GM12878 (cell line): Measurements from ENCODE around the gene DNHD1. TPM values are rescaled to one million over a fixed set of nuclear protein-coding genes. Genes with fewer than 3 reads are reported as not detected.
A peak's percentile ranks its signal among the peaks of the same experiment; 100 is the strongest.

ENCODE experiments used
- ATAC-seq: fragments of 200-7000 bp; cut with Tn5 transposase; 3 replicates; pipeline ENCODE4 v1.9.1; 2020; ENCODE audit warnings: mild to moderate bottlenecking, moderate library complexity
- BruUV-seq: library from RNA; stranded (reverse); fragments of 400-500 nt; replicated peaks from 2 replicates; lab custom pipeline; 2021; lab: Mats Ljungman, UMichigan
- CTCF ChIA-PET: fragments of 300-600 bp; sonication (Branson Sonifier 250); formaldehyde crosslinking; extraction: SDS; loops from one replicate; lab custom pipeline; 2021; ENCODE audit warnings: inconsistent platforms; lab: Yijun Ruan, JAX
- POLR2A ChIA-PET: fragments of 350-600 bp; formaldehyde crosslinking; extraction: SDS; loops from one replicate; lab custom pipeline; 2021; ENCODE audit warnings: inconsistent platforms; lab: Charles Lee
- RAD21 ChIA-PET: fragments of 300-600 bp; sonication (Branson Sonifier 250); formaldehyde crosslinking; loops from one replicate; lab custom pipeline; 2023; ENCODE audit warnings: antibody characterized with exemption; ENCODE audit not compliant: unreplicated experiment; lab: Charles Lee
- SMC1A ChIA-PET: fragments of 300-600 bp; sonication (Branson Sonifier 250); formaldehyde crosslinking; loops from one replicate; lab custom pipeline; 2023; ENCODE audit not compliant: unreplicated experiment, uncharacterized antibody; lab: Charles Lee
- DNase-seq: peaks from one replicate; pipeline ENCODE4 v3.0.0-alpha.2; 2011; ENCODE audit warnings: low read depth, low spot score
- FAIRE-seq: peaks from 3 replicates; lab custom pipeline; 2011; peaks lifted over from hg19 to GRCh38; lab: Jason Lieb, UNC
- H2AFZ ChIP-seq: 2 replicates; pipeline ENCODE4 v1.6.0; 2011; ENCODE audit warnings: low read depth, low read length, control low read depth; ENCODE audit not compliant: control insufficient read depth
- H3K27ac ChIP-seq: 2 replicates; pipeline ENCODE4 v1.5.1; 2011; ENCODE audit warnings: control low read depth; ENCODE audit not compliant: control insufficient read depth, insufficient read depth
- H3K27me3 ChIP-seq, 2 experiments: replicated peaks in 1 of 2; 2 replicates each; pipeline versions ENCODE4 v1.6.0 to v1.6.1; 2011; ENCODE audit warnings: low read length in 1 of 2; ENCODE audit not compliant: control insufficient read depth in 2 of 2, insufficient read depth in 2 of 2
- H3K36me3 ChIP-seq, 2 experiments: 2 replicates each; pipeline ENCODE4 v1.5.1; 2011; ENCODE audit warnings: low read length in 1 of 2; ENCODE audit not compliant: control insufficient read depth in 2 of 2, insufficient read depth in 2 of 2
- H3K4me1 ChIP-seq: 2 replicates; pipeline ENCODE4 v1.6.1; 2011; ENCODE audit warnings: mild to moderate bottlenecking, low read length, moderate library complexity, mixed read lengths; ENCODE audit not compliant: control insufficient read depth, insufficient read depth
- H3K4me2 ChIP-seq: 2 replicates; pipeline ENCODE4 v1.6.0; 2011; ENCODE audit warnings: control low read depth; ENCODE audit not compliant: control insufficient read depth, insufficient read depth
- H3K4me3 ChIP-seq: fragments of 200-600 bp; sonication (generic); 2 replicates; pipeline ENCODE4 v1.5.1; 2016
- H3K79me2 ChIP-seq: 2 replicates; pipeline ENCODE4 v1.6.0; 2011; ENCODE audit warnings: low read length; ENCODE audit not compliant: control insufficient read depth, insufficient read depth
- H3K9ac ChIP-seq: 2 replicates; pipeline ENCODE4 v1.8.0; 2011; ENCODE audit warnings: low read length, control low read depth, mixed read lengths; ENCODE audit not compliant: control insufficient read depth, insufficient read depth
- H3K9me3 ChIP-seq: replicated peaks from 3 replicates; pipeline ENCODE4 v1.5.1; 2011; ENCODE audit warnings: mild to moderate bottlenecking, low read length; ENCODE audit not compliant: control insufficient read depth, insufficient read depth
- H4K20me1 ChIP-seq: 2 replicates; pipeline ENCODE4 v1.6.0; 2011; ENCODE audit not compliant: control insufficient read depth, insufficient read depth
- BCL11A ChIP-seq: IDR thresholded peaks from 2 replicates; pipeline ENCODE4 v1.6.1; 2011; ENCODE audit warnings: low read depth, low read length
- CHD1 ChIP-seq: IDR thresholded peaks from 2 replicates; pipeline ENCODE4 v1.6.1; 2012; ENCODE audit warnings: low read depth, low read length, improper control_type of control experiment
- EED ChIP-seq: sonication (generic); IDR thresholded peaks from 2 replicates; pipeline ENCODE4 v1.6.1; 2016; ENCODE audit warnings: antibody characterized with exemption, low read depth
- FOXM1 ChIP-seq: IDR thresholded peaks from 2 replicates; pipeline ENCODE4 v1.6.1; 2012; ENCODE audit warnings: low read depth, mild to moderate bottlenecking, inconsistent platforms, low read length, moderate library complexity
- JUND ChIP-seq: IDR thresholded peaks from 2 replicates; pipeline ENCODE4 v1.6.1; 2012; ENCODE audit warnings: low read depth, mild to moderate bottlenecking, low read length, improper control_type of control experiment, moderate library complexity
- LARP7 ChIP-seq: fragments of 450-650 bp; IDR thresholded peaks from 2 replicates; pipeline ENCODE4 v1.6.1; 2017; ENCODE audit warnings: mild to moderate bottlenecking
- NRF1 ChIP-seq: conservative IDR thresholded peaks from 2 replicates; pipeline ENCODE4 v1.6.1; 2011; ENCODE audit warnings: mild to moderate bottlenecking, low read depth, low read length, improper control_type of control experiment
- SRF ChIP-seq, 2 experiments: IDR thresholded peaks; 2 replicates each; pipeline ENCODE4 v1.6.1; 2011; ENCODE audit warnings: low read depth in 2 of 2, low read length in 2 of 2, mild to moderate bottlenecking in 1 of 2, moderate library complexity in 1 of 2
- STAT3 ChIP-seq: IDR thresholded peaks from 2 replicates; pipeline ENCODE4 v1.6.1; 2011; ENCODE audit warnings: low read depth, low read length, improper control_type of control experiment
- TCF7 ChIP-seq: IDR thresholded peaks from 2 replicates; pipeline ENCODE4 v1.6.1; 2014; ENCODE audit warnings: antibody characterized with exemption, borderline replicate concordance
- WGBS: methylation state at CpG from one replicate; pipeline ENCODE4 v1.1.6; 2016; ENCODE audit warnings: low lambda C conversion rate; ENCODE audit not compliant: insufficient replicate concordance, insufficient coverage; ENCODE audit errors: missing lambda C conversion rate; 5-methylcytosine and 5-hydroxymethylcytosine counted together
- in situ Hi-C: fragments of 300-500 bp; cut with MboI; formaldehyde crosslinking; loops from 9 replicates; pipeline ENCODE4 v1.14.3; 2018; ENCODE audit warnings: mixed read lengths
- intact Hi-C: fragments of 100-400 bp; cut with micrococcal nuclease; formaldehyde crosslinking; loops from one replicate; pipeline ENCODE4 v1.14.2; 2022; ENCODE audit not compliant: unreplicated experiment
- polyA plus RNA-seq, 11 experiments: library from polyadenylated mRNA; depleted of rRNA in 4 of 11; unstranded in 6 of 11; stranded (reverse) in 5 of 11; fragments of >200 nt; fragmentation: Nextera tagmentation in 4 of 11; fragmentation: Illumina TruSeq in 1 of 11; extraction: Ambion mirVana in 4 of 11; extraction: Trizol in 1 of 11; gene quantifications; 1 replicate in 1 of 11; 2 replicates in 10 of 11; pipeline versions ENCODE4 v1.2.1 to v1.2.3, GENCODE V29; 2011 to 2016; ENCODE audit warnings: inconsistent platforms in 2 of 11, missing spikeins in 2 of 11, low read depth in 1 of 11
- total RNA-seq, 4 experiments: library from RNA; depleted of rRNA in 3 of 4; stranded (reverse); fragments of >200 nt in 3 of 4; fragmentation: Illumina TruSeq in 1 of 4; extraction: Trizol in 1 of 4; gene quantifications; 2 replicates each; pipeline versions ENCODE4 v1.2.1 to v1.2.3, GENCODE V29; 2013 to 2021
- TF ChIP-seq, protein P1 (sequence below): fragments of 450-650 bp; IDR thresholded peaks from 2 replicates; pipeline ENCODE4 v1.6.1; 2016; ENCODE audit warnings: mild to moderate bottlenecking
- TF ChIP-seq, protein P2 (sequence below): fragments of 450-650 bp; IDR thresholded peaks from 2 replicates; pipeline ENCODE4 v1.6.1; 2016; ENCODE audit warnings: mild to moderate bottlenecking, moderate library complexity, borderline replicate concordance
- TF ChIP-seq, protein P3 (sequence below): IDR thresholded peaks from 2 replicates; pipeline ENCODE4 v1.6.1; 2011; ENCODE audit warnings: low read depth, mild to moderate bottlenecking, low read length, moderate library complexity, borderline replicate concordance; ENCODE audit errors: extremely low read depth

The DNHD1 gene
- total and polyA plus RNA-seq, 10 of the 15 experiments (the other 5 are each of a cell fraction or from before 2014, with no cell fraction given) = 0.99 to 16.9 (median 8.6) TPM

DNA sequence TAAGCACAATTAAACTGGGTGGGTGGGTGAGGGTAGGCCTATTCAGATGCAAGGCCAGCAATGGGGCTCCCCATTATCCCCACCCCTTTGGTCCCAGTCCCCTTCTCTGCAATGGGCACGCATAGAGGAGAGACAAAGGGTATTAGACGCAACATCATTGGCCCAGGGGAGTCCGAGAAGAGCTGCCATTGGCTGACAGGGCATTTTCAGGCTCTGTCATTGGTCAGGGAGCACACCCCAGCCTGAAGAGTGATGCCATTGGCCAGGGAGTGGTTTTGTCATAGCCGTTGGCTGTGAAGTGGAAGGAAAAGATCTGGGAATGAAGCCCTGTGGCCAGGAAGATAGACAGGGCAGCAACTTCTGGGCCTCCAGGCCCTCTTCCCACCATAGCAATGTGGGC is 20.5 kb upstream of the DNHD1 start (continued):
- TF ChIP-seq, protein P1, sequence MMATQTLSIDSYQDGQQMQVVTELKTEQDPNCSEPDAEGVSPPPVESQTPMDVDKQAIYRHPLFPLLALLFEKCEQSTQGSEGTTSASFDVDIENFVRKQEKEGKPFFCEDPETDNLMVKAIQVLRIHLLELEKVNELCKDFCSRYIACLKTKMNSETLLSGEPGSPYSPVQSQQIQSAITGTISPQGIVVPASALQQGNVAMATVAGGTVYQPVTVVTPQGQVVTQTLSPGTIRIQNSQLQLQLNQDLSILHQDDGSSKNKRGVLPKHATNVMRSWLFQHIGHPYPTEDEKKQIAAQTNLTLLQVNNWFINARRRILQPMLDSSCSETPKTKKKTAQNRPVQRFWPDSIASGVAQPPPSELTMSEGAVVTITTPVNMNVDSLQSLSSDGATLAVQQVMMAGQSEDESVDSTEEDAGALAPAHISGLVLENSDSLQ = no peak
- TF ChIP-seq, protein P2, sequence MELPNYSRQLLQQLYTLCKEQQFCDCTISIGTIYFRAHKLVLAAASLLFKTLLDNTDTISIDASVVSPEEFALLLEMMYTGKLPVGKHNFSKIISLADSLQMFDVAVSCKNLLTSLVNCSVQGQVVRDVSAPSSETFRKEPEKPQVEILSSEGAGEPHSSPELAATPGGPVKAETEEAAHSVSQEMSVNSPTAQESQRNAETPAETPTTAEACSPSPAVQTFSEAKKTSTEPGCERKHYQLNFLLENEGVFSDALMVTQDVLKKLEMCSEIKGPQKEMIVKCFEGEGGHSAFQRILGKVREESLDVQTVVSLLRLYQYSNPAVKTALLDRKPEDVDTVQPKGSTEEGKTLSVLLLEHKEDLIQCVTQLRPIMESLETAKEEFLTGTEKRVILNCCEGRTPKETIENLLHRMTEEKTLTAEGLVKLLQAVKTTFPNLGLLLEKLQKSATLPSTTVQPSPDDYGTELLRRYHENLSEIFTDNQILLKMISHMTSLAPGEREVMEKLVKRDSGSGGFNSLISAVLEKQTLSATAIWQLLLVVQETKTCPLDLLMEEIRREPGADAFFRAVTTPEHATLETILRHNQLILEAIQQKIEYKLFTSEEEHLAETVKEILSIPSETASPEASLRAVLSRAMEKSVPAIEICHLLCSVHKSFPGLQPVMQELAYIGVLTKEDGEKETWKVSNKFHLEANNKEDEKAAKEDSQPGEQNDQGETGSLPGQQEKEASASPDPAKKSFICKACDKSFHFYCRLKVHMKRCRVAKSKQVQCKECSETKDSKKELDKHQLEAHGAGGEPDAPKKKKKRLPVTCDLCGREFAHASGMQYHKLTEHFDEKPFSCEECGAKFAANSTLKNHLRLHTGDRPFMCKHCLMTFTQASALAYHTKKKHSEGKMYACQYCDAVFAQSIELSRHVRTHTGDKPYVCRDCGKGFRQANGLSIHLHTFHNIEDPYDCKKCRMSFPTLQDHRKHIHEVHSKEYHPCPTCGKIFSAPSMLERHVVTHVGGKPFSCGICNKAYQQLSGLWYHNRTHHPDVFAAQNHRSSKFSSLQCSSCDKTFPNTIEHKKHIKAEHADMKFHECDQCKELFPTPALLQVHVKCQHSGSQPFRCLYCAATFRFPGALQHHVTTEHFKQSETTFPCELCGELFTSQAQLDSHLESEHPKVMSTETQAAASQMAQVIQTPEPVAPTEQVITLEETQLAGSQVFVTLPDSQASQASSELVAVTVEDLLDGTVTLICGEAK = no peak

DNA sequence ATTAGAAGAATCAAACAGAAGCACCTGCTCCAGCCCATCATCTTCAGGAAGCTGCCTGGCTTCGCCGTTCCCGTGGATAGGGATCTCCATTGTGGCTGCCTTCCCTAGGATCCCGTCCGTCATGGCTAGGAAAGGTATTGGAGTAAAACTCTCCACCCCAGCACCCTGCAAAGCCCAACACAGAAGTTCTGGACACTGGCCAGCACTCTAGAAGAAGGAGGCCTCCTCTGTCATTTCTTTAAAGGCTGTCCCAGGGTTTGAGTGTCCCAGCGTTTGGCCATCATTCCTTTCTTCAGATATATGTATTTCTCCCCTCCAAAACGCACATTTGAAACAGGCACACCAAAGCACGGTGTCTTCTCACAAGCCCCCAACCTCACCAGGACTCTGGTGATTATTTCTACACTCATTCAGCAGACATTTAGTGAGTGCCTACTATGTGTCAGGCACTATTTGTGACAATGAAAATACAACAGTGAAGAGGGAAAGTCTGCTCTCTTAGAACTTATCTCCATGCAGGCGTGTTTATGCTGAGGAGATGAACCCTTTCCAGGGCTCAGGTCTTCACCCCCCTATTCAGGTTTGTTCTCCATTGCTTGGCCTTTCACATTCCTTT is 16.7 kb upstream of the DNHD1 start:
- ChIA-PET CTCF (interaction anchor here (2.5 kb wide), 1 partner anchor 203 kb away, joined by 12 read pairs; the partner anchor contains the start of gene MRPL17), POLR2A (no interaction called here)
- no peaks in the 10 kb centered on the region for H3K27me3 ChIP-seq
- no peak for ATAC-seq
- H3K79me2 ChIP-seq = peaks cover 40% of the 10 kb centered on the region
- peak overlapping the region; percentile 83; the same call in 1 of the 2 replicates for H2AFZ ChIP-seq
- H3K9me3 ChIP-seq = no peaks in the 10 kb centered on the region
- no peaks in the 10 kb centered on the region for H4K20me1 ChIP-seq
- H3K4me3 ChIP-seq = peak overlapping the region; percentile 98
- H3K9ac ChIP-seq = peak overlapping the region; percentile 89
- in situ Hi-C loops = loop anchor here (5.0 kb wide), 1 partner anchor 127 kb away; no protein-coding TSS in a partner anchor
- TF ChIP-seq EED (no peak), FOXM1 (no peak), TCF7 (no peak), LARP7 (no peak), NRF1 (no peak), BCL11A (no peak), SRF (IDR thresholded peaks at IDR 0.05; ENCODE audit: low read depth in 2 of 2, low read length in 2 of 2) (no peak), STAT3 (no peak), JUND (no peak), CHD1 (no peak)
- TF ChIP-seq, protein P3, sequence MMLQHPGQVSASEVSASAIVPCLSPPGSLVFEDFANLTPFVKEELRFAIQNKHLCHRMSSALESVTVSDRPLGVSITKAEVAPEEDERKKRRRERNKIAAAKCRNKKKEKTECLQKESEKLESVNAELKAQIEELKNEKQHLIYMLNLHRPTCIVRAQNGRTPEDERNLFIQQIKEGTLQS = no peak
- TF ChIP-seq, all 136 proteins: peak for 0
- FAIRE-seq (no peak), DNase-seq (no peak)
- intact Hi-C loops = loop anchor here (2.0 to 10.0 kb wide), 3 partner anchors 126 to 1044 kb away; partner anchors contain the start of genes CNGA4 and FHIP1B
- SMC1A ChIA-PET = no interaction called here
- peaks cover 1 to 18% of the 10 kb centered on the region in 2 experiments; a peak in 3 of 4 replicates for H3K36me3 ChIP-seq
- peak overlapping the region; percentile 76 for H3K27ac ChIP-seq
- whole genome bisulfite sequencing = 70% methylated on average over 9 of the region's 9 CpGs
- RAD21 ChIA-PET = interaction anchor here (1.0 to 1.7 kb wide), 3 partner anchors 78 to 131 kb away, joined by 3 to 13 read pairs (median 4); partner anchors contain the start of gene TAF10
- BruUV-seq = TSS peak; percentile 74
- H3K4me2 ChIP-seq = peak overlapping the region; percentile 91
- peaks cover 15% of the 10 kb centered on the region for H3K4me1 ChIP-seq
